Lung (tissue), 12 donors: Measurements from ENCODE around the gene LY6G6D. TPM values are rescaled to one million over a fixed set of nuclear protein-coding genes. Genes with fewer than 3 reads are reported as not detected.

Source experiments
- ATAC-seq: fragments of 200-7000 bp; cut with Tn5 transposase; one replicate; pipeline ENCODE4 v1.9.1; 2020; ENCODE audit warnings: moderate number of reproducible peaks; ENCODE audit not compliant: insufficient read depth, low FRiP score
- DNase-seq, 3 donors: peaks; one replicate each; pipeline ENCODE4 v3.0.0-alpha.2; 2013 to 2017
- H3K27ac ChIP-seq, 2 donors: one replicate each; pipeline ENCODE4 v1.5.1; 2013; ENCODE audit warnings: mild to moderate bottlenecking in 2 of 2, moderate library complexity in 2 of 2, control low read depth in 1 of 2, inconsistent platforms in 1 of 2, low read depth in 1 of 2, low read length in 1 of 2
- H3K27me3 ChIP-seq, 3 donors: one replicate each; pipeline ENCODE4 v1.5.1; 2013; ENCODE audit warnings: low read length in 2 of 3; ENCODE audit not compliant: control insufficient read depth in 3 of 3, insufficient read depth in 3 of 3
- H3K36me3 ChIP-seq, 4 donors: one replicate each; pipeline ENCODE4 v1.5.1; 2013; ENCODE audit warnings: low read length in 4 of 4, mild to moderate bottlenecking in 1 of 4, moderate library complexity in 1 of 4; ENCODE audit not compliant: control insufficient read depth in 4 of 4, insufficient read depth in 4 of 4
- H3K4me1 ChIP-seq, 5 donors: one replicate each; pipeline ENCODE4 v1.5.1; 2013; ENCODE audit warnings: low read length in 5 of 5, mild to moderate bottlenecking in 2 of 5, moderate library complexity in 1 of 5; ENCODE audit not compliant: control insufficient read depth in 5 of 5, insufficient read depth in 5 of 5
- H3K4me3 ChIP-seq: one replicate; pipeline ENCODE4 v1.5.1; 2013; ENCODE audit warnings: mild to moderate bottlenecking, control low read depth, moderate library complexity
- H3K9ac ChIP-seq, 2 donors: one replicate each; pipeline ENCODE4 v1.5.1; 2013; ENCODE audit warnings: low read length in 2 of 2, control low read depth in 1 of 2; ENCODE audit not compliant: insufficient read depth in 1 of 2
- H3K9me3 ChIP-seq, 4 donors: one replicate each; pipeline ENCODE4 v1.5.1; 2013; ENCODE audit warnings: low read length in 3 of 4, mild to moderate bottlenecking in 1 of 4, moderate library complexity in 1 of 4; ENCODE audit not compliant: control insufficient read depth in 4 of 4, insufficient read depth in 3 of 4
- WGBS, 2 donors: extraction: QIAGEN DNeasy Blood & Tissue Kit; methylation state at CpG; one replicate each; pipeline ENCODE4 v1.1.7; 2013; 5-methylcytosine and 5-hydroxymethylcytosine counted together
- polyA plus RNA-seq, 2 donors: library from polyadenylated mRNA; stranded (reverse); fragments of 200-250 nt; gene quantifications; one replicate each; pipeline ENCODE4 v1.2.1, GENCODE V29; 2013
- total RNA-seq, 2 donors: library from RNA; depleted of rRNA in 1 of 2; stranded (reverse); fragments of >200 nt in 1 of 2; gene quantifications; one replicate each; pipeline ENCODE4 v1.2.1, GENCODE V29; 2014 to 2021
- TF ChIP-seq, protein P1 (sequence below): IDR thresholded peaks from 2 replicates; pipeline ENCODE4 v1.5.1; 2012; ENCODE audit warnings: mild to moderate bottlenecking; ENCODE audit errors: control extremely low read depth, extremely low read depth
- donor health status: control.
- donor health status: control.
- donor health status: Bipolar disorder and iron deficiency.
- donor health status: healthy.
- donor health status: DM: yes; HTN: yes; CAD: no.

Gene LY6G6D
- total and polyA plus RNA-seq, 4 donors: not detected

DNA sequence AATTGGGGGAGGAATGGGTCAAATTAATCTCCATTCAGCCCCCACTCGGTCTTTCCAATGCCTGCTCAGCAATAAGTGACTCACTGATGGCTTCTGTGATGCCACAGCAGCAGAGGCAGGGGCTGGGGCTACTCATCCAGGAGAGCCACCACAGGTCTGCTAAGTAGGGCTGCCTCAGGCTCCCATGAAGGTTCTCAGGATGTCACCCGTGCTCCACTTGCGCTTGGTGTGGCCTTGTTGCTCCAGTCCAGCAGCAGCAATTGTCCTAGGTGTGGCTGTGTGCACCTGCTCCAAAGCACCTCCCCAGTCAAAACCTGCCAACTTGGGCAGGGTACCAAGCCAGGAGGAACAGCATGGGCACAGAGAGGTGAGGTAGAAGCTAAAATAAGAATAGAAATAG is 7.0 kb downstream of the LY6G6D start:
- WGBS, 2 donors: 93% methylated on average over 3 of the region's 3 CpGs
- no peak overlapping the region for H3K9ac ChIP-seq
- peaks cover 0 to 16% (median 10%) of the 10 kb centered on the region in 4 donors for H3K36me3 ChIP-seq
- ATAC-seq (no peak), DNase-seq (no peak)
- H3K9me3 ChIP-seq: no peaks in the 10 kb centered on the region
- H3K27ac ChIP-seq: no peak overlapping the region
- H3K4me3 ChIP-seq: no peak overlapping the region
- H3K27me3 ChIP-seq: no peaks in the 10 kb centered on the region
- peaks cover 0 to 17% (median 0%) of the 10 kb centered on the region in 5 donors for H3K4me1 ChIP-seq
- TF ChIP-seq, protein P1, sequence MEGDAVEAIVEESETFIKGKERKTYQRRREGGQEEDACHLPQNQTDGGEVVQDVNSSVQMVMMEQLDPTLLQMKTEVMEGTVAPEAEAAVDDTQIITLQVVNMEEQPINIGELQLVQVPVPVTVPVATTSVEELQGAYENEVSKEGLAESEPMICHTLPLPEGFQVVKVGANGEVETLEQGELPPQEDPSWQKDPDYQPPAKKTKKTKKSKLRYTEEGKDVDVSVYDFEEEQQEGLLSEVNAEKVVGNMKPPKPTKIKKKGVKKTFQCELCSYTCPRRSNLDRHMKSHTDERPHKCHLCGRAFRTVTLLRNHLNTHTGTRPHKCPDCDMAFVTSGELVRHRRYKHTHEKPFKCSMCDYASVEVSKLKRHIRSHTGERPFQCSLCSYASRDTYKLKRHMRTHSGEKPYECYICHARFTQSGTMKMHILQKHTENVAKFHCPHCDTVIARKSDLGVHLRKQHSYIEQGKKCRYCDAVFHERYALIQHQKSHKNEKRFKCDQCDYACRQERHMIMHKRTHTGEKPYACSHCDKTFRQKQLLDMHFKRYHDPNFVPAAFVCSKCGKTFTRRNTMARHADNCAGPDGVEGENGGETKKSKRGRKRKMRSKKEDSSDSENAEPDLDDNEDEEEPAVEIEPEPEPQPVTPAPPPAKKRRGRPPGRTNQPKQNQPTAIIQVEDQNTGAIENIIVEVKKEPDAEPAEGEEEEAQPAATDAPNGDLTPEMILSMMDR: no peak

DNA sequence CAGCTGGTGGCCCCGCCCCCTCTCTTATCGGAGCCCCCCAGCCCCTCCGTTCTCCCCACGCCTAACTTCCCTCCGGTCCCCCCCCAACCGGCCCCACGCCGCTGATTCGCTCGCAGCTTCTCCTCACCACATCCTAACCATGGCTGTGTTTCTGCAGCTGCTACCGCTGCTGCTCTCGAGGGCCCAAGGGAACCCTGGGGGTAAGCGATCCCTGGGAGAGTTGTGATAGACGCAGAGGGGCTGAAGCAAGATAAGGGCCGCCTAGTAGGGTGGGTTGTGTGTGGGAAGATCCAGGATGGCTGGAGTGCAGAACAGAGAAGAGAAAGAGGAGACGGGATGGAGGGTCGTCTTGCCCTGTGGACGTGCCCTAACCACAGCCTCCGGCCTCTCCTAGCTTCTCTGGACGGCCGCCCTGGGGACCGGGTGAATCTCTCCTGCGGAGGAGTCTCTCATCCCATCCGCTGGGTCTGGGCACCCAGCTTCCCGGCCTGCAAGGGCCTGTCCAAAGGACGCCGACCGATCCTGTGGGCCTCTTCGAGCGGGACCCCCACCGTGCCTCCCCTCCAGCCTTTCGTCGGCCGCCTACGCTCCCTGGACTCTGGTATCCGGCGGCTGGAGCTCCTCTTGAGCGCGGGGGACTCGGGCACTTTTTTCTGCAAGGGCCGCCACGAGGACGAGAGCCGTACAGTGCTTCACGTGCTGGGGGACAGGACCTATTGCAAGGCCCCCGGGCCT is 8.3 kb downstream of the LY6G6D start, which contains the start of gene MPIG6B:
Gene MPIG6B (plus strand): TSS at position 129 of the 735 bp plus-strand sequence. CDS start 11 bp downstream, at position 140.
- DNase-seq (no peak), ATAC-seq (no peak)
- WGBS, 2 donors: 62 to 73% methylated on average over 46 of the region's 46 CpGs
- no peaks in the 10 kb centered on the region for H3K9me3 ChIP-seq
- H3K27me3 ChIP-seq: no peaks in the 10 kb centered on the region
- TF ChIP-seq, protein P1: no peak
- no peak within 1 kb of the TSS for H3K4me3 ChIP-seq
- H3K4me1 ChIP-seq: peaks cover 0 to 11% (median 2%) of the 10 kb centered on the region in 5 donors
- no peak within 1 kb of the TSS for H3K9ac ChIP-seq
- H3K27ac ChIP-seq: no peak within 1 kb of the TSS
- peaks cover 0 to 23% (median 16%) of the 10 kb centered on the region in 4 donors for H3K36me3 ChIP-seq

DNA sequence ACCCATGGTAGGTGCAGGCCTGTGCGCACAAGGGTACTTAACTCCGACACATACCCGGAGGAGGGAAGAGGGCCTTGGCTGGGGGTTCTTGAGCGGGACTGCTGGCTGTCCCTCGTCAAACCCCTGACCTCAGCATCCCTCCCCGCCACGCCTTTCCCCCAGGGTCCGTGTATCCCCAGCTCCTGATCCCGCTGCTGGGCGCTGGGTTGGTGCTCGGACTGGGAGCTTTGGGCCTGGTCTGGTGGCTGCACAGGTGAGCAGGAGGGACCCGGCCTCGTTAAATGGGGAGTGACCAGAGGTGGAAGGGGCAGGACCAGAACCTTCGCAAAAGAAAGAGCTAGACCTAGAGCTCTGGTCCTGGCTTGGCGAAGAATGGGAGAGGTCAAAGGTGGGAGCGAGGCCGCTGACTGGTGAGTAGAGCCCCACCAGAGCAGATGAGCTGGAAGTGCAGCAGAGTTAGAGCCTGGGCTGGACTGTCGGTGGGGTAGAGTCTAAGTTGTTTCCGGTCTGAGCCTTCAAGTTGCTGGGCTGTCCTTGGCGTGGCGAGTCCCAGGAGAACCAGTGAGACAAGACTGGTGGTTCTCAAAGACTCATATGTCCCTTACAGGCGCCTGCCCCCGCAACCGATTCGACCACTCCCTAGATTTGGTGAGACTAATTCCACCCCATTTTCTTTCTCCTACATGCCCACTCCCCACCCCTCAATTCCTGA is 9.0 kb downstream of the LY6G6D start:
- WGBS, 2 donors: 93% methylated on average over 25 of the region's 25 CpGs
- TF ChIP-seq, protein P1: no peak
- Histone ChIP-seq H3K4me3 (no peak overlapping the region), H3K27me3 (no peaks in the 10 kb centered on the region), H3K36me3 (peaks cover 0 to 26% (median 16%) of the 10 kb centered on the region in 4 donors), H3K9ac (no peak overlapping the region), H3K9me3 (no peaks in the 10 kb centered on the region), H3K27ac (no peak overlapping the region), H3K4me1 (peaks cover 0 to 16% (median 6%) of the 10 kb centered on the region in 5 donors)
- ATAC-seq: no peak
- no peak for DNase-seq
